OCI-M1 (cell line): ENCODE results near the gene AKIP1.
A peak's percentile ranks its signal among the peaks of the same experiment; 100 is the strongest.

Source experiments
- DNase-seq: peaks from one replicate; lab custom pipeline; 2025; lab: John Stamatoyannopoulos, UW

Gene AKIP1

DNA sequence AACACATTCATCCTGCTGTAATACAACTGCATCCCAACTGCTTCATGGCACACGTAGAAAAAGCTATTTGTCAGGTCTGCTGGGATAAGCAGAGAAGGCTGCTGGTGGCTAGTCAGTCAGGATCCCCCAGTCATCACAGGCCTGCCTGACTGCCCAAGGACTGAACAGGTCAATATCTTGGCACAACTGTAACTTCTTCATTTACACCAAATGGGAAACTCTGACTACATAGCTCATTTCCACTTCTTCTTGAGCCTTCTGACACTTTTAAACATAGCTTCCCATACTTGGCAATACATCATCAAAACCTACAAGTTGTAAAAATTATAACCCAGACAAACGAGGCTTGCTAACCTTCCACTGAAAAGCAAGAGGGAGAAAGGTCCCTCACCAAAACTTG is 50.4 kb downstream of the AKIP1 start:
- no peak for DNase-seq

DNA sequence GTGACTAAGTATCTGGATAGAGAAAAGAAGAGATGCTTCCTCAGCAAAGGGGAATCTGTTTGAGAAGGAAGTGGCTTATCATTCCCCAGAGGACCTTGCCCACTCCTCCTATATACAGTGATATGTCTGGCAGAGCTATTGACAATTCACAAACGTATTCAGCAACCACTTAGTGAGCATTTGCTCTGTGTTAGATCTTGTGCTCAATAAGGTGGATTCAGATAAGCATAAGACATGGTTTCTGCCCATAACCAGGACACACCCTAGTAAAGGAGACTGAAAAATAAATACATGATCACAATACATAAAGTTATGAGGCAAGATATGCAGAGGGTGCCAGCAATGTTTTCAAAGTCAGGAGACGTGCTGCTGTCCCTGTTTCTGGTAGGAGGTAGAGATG is 51.9 kb downstream of the AKIP1 start:
- peak; percentile 65 for DNase-seq

DNA sequence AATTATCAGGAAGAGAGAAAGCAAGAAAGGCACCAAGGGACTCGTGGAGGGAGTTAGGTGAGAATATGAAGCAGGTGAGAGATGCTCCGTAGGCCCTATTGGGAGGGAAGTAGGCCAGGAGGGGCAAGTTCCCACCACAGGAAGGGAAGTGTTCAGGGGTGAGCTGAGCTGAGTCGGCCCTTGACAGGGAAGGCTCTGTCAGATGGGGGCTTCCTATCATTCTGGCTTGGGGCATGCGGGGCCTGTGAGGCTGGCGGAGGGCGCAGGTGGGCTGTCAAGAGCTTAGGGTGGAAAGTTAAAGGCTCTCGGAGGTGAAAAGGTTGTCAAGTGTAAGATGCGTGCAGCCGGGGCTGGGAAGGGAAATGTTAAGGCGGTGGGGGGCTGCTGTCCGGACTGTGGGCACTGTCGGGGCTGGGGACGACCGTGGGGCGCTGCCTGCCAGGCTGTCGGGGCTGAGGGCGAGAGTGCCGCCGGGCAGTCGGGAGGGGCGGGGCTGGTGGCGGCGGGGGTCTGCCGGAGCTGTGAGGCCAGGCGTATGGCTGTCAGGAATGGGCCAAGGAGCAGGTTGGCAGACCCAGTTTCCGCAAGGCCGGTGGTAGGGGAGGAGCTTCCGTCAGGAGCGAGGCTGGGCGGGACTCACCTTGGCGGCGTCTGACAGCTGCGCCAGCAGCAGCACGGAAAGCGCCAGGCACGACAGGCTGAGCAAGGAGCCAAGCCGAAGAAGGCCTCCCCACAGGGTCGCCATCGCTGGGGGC is 52.8 kb downstream of the AKIP1 start:
- DNase-seq = peak; percentile 87

DNA sequence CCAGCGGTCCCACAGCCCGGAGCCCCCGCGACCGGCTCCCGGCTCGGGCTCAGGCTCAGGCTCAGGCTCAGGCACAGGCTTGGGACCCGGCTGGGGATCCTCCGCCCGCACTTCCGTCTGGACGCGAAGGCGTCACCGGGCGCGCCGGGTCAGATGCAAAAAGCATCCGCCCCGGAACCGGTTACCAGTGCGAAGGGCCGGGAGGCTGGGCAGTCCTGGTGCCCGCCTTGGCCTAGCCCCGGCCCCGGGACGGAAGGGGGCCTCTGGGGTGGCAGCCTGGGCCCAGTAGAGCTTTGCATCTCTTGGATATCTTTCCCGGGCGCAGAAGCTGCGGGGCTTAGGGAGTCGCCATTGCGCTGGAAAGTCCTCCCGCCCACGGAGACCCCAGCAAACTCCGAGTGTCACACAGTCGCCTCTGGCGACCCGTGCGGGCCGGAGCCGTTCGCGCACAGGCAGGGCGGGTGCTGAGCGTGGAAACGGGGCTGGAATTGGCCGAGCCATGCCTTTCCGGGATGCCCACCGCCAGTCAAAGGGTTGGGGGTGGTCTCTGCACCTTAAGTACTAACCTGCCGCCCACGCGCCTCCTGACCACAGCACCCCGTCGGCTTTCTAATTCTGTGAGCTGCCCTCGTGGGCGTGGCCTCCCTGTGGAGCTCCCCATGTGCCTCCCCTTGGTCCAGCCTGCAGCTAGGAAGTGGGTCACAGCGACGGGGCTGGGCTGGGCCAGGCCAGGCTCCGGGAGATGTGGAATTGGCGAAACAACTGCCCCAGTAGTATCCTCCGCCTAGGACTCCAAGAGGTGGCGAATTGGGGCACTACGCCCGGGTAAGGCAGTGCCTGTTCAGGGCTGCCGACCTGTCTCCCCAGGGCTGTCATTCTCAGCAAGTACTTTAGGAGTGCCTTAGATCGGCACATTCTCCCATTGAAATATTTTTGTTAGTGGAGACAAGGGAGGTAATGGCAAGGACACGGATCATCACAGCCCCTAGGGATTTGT is 53.6 kb downstream of the AKIP1 start, which contains the start of gene TMEM9B:
TMEM9B (minus strand) TSS at position 119 of the 997 bp plus-strand sequence. CDS start 129 bp downstream, outside the sequence.
- peak; percentile 92 for DNase-seq

DNA sequence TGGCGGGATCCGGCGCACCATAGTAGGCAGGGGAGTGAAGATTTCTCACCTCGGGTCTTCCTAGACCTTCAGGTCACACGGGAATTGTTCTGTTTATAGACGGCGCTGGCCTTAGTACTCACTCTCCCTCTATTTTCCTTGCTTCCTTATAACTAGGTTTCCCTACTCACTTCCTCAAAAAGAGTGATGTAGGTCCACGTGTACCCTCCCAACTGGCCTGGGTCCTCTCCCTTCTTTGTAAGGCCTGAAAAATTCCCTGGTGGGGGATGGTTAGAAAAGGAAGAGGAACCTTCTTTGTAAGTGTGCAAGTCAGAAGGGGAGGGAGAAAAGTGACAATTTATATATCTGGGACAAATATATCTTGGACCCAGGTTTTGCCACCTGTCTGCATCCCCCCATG is 56.2 kb downstream of the AKIP1 start:
- DNase-seq = no peak
